ENCODE measurements around the gene BRD1.
"Not testable (repeated sequence)": the region's sequence is repeated elsewhere in the genome, so short reads cannot be mapped to it uniquely, and the experiment has no call there.

BRD1 gene

DNA sequence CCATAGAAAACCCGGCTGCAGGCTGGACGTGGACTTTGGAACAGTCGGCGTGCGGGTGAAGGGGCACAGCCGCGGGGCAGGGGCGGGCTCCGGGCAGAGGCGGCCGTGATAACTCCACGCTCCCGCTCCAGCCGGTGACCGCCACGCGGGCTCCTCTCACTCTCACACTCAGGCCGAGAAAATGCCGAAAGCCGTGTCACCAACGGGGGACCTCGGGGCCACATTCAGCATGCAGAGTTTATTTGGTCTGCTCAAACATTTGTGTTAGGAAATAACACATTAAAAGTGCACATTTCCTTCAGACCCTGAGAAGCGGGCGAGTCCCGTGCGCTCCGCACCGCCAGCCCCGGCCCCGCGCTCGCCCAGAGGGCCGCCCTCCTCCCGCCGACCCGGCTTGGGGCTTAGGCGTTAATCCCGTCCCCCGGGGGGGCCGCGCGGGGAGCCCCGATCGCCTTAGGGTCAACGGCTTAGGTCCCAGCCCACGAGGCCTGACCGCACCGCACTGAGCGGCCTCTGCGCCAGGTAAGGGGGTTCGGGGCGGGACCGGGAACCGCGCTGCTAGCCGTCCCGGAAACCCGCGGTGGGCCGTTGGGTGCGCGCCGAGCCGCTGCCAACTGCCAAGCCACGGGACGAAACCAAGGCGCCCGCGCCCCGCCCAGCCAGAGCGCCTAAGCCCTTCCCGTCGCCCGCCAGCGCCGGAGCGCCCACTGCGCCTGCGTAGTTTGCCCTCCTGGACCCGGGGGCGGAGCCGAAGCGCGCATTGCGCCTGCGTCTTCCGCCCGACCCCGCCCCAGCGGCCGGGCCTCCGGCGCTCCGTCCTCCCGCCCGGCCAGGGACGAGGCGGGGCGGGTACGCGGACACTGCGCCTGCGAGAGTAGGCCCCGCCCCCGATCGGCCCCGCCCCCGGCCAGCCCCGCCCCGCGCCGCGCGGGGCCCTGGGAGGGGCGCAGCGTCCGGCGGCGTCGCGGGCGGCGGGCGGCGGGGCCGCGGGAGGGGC lies 25.5 kb upstream of the BRD1 start, which contains the start of gene ZBED4:
Gene ZBED4, plus strand, starts transcription at position 947 of the 997 bp plus-strand sequence. CDS start 29,819 bp downstream, outside the sequence.
- peak; percentile 96 for DNase-seq

DNA sequence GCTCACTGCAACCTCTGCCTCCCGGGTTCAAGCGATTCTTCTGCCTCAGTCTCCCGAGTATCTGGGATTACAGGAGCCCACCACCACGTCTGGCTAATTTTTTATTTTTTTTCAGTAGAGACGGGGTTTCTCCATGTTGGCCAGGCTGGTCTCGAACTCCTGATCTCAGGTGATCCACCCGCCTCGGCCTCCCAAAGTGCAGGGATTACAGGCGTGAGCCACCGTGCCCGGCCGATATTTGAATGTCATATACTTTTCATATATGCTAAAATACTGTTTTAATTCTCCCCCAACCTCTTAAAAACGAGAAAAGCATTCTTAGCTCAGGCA lies 24.9 kb upstream of the BRD1 start:
- DNase-seq: not testable (repeated sequence)

GRCh38 chr22:49850959-49851802 lies 23.5 kb upstream of the BRD1 start:
- DNase-seq: no peak

DNA sequence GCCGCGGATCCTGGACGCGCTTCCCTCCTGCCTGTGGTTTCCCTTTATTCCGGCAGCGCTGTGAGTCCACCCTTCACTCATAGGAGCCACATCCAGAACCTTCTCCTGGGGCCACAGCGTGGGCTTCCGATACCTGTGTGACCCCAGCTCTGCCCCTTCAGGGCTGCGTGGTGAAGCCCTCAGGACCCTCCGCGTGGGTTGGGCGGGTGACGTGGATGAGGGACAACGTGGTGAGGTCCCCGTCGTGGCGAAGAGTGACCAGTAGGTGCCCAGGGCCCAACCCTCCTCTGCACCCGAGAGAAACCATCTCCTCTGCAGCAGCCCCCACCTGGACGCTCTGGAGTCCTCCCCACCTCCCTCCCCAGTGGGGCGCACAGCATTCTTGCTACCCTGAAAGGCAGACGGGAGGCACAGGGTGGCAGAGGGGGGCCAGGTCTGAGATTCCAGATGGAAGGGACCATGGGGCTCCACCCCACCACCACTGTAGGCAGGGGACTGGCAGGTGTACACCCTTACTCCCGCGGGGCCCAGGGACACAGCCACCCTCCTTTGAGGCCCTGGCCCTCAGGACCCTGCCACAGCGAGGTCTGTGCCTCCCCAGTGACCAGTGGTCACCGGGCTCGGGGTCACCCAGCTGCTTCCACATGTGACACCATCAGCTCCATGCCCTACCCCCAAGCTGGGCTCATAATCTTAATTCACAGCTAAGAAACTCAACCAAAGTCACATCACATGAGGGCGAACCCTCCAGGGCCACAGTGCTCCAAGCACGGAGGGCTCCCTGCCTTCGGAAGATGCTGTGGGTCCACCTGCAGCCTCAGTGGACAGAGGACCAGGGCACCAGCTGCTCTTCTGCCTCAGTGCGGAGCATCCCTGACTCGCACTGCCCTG lies 22.6 kb upstream of the BRD1 start:
- DNase-seq: no peak

GRCh38 chr22:49849161-49850020 lies 21.7 kb upstream of the BRD1 start:
- DNase-seq: no peak

GRCh38 chr22:49848690-49849160 lies 21.1 kb upstream of the BRD1 start:
- DNase-seq: no peak

- no peak for DNase-seq
These were observed 20.3 kb upstream of the BRD1 start for GRCh38 chr22:49847751-49848689.

DNA sequence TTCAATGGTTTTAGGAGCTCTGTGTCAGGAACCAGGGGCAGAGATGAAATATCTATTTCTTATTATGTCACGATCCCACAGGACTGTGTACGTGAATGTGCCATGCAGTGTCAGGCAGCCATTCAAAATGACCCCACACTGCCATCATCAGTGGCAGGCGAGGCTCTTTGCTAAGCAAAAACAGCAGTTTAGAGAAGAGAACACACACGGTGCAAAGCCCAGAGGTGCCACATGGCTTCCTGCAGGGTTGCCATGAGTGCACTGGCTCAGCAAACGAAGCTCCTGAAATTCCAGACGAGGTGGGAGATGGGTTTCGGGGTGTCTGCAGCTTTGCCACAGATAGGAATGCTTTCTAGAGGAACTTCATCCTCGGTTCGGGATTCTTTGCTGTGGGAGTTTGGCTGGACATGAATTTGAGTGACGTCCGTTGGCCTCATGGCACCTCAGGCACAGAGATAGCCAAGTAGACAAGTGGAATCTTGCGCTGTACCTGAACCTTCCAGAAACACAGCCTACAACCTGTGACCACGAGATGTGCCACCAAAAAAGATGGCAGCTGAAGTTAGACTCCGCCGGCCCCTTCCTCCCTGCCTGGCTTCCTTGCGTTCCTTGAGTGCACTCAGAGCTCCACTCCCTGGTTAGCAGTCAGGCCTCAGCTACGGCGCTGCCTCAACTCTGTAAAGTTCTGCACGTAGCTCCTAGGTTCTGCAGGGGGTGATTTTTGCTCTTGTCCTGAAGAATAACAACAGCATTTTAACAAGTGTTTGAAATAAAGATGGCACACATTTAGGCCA lies 18.2 kb upstream of the BRD1 start:
- DNase-seq: no peak

DNA sequence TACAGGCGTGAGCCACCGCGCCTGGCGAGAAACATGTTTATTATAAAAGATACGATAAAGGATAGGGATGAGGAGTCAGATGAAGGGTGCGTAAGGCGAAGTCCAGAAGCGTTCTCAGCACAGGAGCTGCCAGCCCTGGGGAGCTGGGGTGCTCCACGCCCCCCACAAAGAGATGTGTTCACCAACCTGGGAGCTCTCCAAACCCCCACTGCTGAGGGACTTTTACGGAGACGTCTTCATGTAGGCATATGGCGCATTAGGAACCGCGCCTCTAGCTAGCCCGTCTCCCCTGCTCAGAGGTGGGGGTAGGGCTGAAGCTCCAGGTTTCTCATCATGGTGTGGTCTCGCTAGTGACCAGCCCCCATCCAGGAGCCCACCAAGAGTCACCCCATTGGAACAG lies 17.6 kb upstream of the BRD1 start:
- no peak for DNase-seq

GRCh38 chr22:49838771-49839717 lies 11.4 kb upstream of the BRD1 start:
- DNase-seq: peak; percentile 96

- no peak for DNase-seq
These were observed 5.8 kb upstream of the BRD1 start for GRCh38 chr22:49833340-49834007.

DNA sequence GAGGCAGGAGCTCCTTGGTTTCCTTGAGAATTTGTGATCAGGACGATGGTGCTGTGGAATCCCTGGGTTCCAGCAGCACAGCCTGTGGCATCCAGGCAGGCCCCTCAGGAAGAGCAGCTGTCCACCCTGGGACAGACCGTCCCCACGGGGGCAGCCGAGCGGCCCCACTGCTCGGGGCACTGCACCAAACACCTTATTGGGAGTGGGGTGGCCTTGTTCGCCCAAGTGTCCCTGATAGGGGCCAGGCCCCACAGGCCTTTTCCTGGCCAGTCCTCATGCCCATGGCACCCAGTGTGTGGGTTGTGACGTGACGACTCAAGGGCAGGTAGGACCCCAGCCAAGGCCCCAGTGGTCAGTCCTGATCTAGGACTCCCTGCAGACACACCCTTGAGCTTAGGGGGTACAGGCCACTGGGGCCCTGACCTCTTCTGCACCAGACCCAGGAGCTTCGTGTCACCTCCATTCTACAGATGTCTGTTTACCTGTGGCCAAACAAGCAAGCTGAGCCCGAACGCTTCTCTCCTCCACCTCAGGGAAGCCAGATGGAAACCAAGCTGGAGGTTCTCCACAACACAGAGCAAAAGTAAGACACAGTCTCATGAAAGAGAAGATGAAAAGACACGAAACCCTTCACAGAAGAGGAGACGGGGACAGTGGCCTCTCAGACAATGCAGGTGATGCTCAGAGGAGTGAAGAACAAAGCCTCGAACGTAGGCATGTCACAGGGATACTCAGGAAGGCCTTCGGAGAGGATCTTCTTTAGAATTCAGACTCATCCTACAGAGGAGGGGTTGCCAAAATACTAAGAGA lies 1.6 kb upstream of the BRD1 start:
- DNase-seq: no peak

- no peak for DNase-seq
These were observed 909 bp upstream of the BRD1 start for GRCh38 chr22:49828599-49828965.

DNA sequence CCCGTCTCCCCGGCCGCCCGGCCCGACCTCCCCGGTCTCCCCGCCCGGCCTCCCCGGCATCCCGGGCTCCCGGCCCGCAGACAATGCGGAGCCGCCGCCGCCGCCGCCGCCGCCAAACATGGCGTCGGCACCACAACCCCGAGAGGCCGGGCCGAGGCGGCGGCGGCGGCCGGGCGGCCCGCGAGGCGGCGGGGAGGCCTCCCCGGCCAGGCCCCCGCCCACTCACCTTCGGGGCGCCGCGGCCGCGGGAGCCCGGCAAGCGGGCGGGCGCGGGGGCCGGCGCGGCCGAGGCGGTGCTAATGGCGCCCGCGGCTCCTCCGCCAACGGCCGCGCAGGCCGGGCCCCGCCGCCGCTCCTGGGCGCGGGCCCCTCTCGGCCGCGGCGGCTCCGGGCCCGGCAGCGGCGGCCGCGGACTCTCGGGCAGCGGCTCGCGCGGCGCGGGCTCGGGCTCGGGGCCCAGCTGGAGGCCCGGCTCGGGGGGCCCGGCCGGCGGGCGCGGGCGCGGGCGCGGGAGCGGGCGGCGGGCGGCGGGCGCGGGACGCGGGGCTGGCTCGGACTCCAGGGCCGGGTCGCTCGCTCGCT lies 311 bp downstream of the BRD1 start:
- DNase-seq: no peak

- DNase-seq: no peak
These were observed 936 bp downstream of the BRD1 start for GRCh38 chr22:49826603-49827270.
